ENCODE measurements around the gene IFNL4.
"Not testable (repeated sequence)": the region's sequence is repeated elsewhere in the genome, so short reads cannot be mapped to it uniquely, and the experiment has no call there.

The IFNL4 gene

GRCh38 chr19:39248806-39249205, at the start of gene IFNL4:
IFNL4 (minus strand) TSS chr19:39248856.
- DNase-seq (ENCODE audit: low read depth): no peak

GRCh38 chr19:39297931-39298634, 49.4 kb upstream of the IFNL4 start:
- DNase-seq (ENCODE audit: low read depth): no peak

- no peak for DNase-seq (ENCODE audit: low read depth)
Observed at GRCh38 chr19:39296906-39297305, 48.2 kb upstream of the IFNL4 start.

GRCh38 chr19:39296055-39296645, 47.5 kb upstream of the IFNL4 start, which contains the start of gene IFNL1:
IFNL1 (plus strand) TSS chr19:39296407; CDS start chr19:39296422, 15 bp downstream.
- DNase-seq (ENCODE audit: low read depth): no peak

- DNase-seq (ENCODE audit: low read depth): no peak
Observed at GRCh38 chr19:39293394-39293793, 44.7 kb upstream of the IFNL4 start.

- no peak for DNase-seq (ENCODE audit: low read depth)
Observed at GRCh38 chr19:39284032-39284431, 35.4 kb upstream of the IFNL4 start.

GRCh38 chr19:39282021-39282420, 33.4 kb upstream of the IFNL4 start:
- no peak for DNase-seq (ENCODE audit: low read depth)

- peak; percentile 25 for DNase-seq (ENCODE audit: low read depth)
Observed at GRCh38 chr19:39277598-39277997, 28.9 kb upstream of the IFNL4 start.

- DNase-seq (ENCODE audit: low read depth): no peak
Observed at GRCh38 chr19:39276740-39277139, 28.1 kb upstream of the IFNL4 start.

GRCh38 chr19:39275578-39275977, 26.9 kb upstream of the IFNL4 start:
- DNase-seq (ENCODE audit: low read depth): no peak

GRCh38 chr19:39273859-39274258, 25.2 kb upstream of the IFNL4 start:
- not testable (repeated sequence) for DNase-seq (ENCODE audit: low read depth)

GRCh38 chr19:39270036-39270871, 21.6 kb upstream of the IFNL4 start:
- peak; percentile 37 for DNase-seq (ENCODE audit: low read depth)

GRCh38 chr19:39269369-39269768, 20.7 kb upstream of the IFNL4 start:
- DNase-seq (ENCODE audit: low read depth): not testable (repeated sequence)

- not testable (repeated sequence) for DNase-seq (ENCODE audit: low read depth)
Observed at GRCh38 chr19:39268531-39269223, 20.0 kb upstream of the IFNL4 start.

GRCh38 chr19:39268085-39268484, 19.4 kb upstream of the IFNL4 start, which contains the start of gene IFNL2:
IFNL2 (plus strand) TSS chr19:39268396; CDS start chr19:39268569, 173 bp downstream.
- DNase-seq (ENCODE audit: low read depth): not testable (repeated sequence)

- DNase-seq (ENCODE audit: low read depth): no peak
Observed at GRCh38 chr19:39265321-39265916, 16.8 kb upstream of the IFNL4 start.

- DNase-seq (ENCODE audit: low read depth): no peak
Observed at GRCh38 chr19:39264306-39265290, 15.9 kb upstream of the IFNL4 start.

- no peak for DNase-seq (ENCODE audit: low read depth)
Observed at GRCh38 chr19:39263912-39264305, 15.3 kb upstream of the IFNL4 start.

- DNase-seq (ENCODE audit: low read depth): no peak
Observed at GRCh38 chr19:39262496-39262895, 13.8 kb upstream of the IFNL4 start.

- DNase-seq (ENCODE audit: low read depth): no peak
Observed at GRCh38 chr19:39261704-39262103, 13.0 kb upstream of the IFNL4 start.

Data from ELR (cell line).